ENCODE results near the gene EHD3. TPM values are rescaled to one million over a fixed set of nuclear protein-coding genes. Genes with fewer than 3 reads are reported as not detected.

EHD3 gene
- total and polyA plus RNA-seq, 10 of the 15 experiments (the other 5 are each of a cell fraction or from before 2014, with no cell fraction given), result 1.1 to 10.9 (median 8.2) TPM

- FAIRE-seq, result no peak
- Histone ChIP-seq H3K4me1 (ENCODE audit: control insufficient read depth, insufficient read depth, low read length) (no peaks in the 10 kb centered on the region), H2AFZ (ENCODE audit: control insufficient read depth, low read depth, low read length) (no peak overlapping the region), H3K79me2 (ENCODE audit: control insufficient read depth, insufficient read depth, low read length) (no peaks in the 10 kb centered on the region), H3K9me3 (replicated peaks; ENCODE audit: control insufficient read depth, insufficient read depth, low read length) (no peaks in the 10 kb centered on the region), H3K36me3 (ENCODE audit: control insufficient read depth in 2 of 2, insufficient read depth in 2 of 2, low read length in 1 of 2) (no peaks in the 10 kb centered on the region; a peak in 1 of 4 replicates), H3K27ac (ENCODE audit: control insufficient read depth, insufficient read depth) (no peak overlapping the region), H3K9ac (ENCODE audit: control insufficient read depth, insufficient read depth, low read length) (no peak overlapping the region), H3K4me2 (ENCODE audit: control insufficient read depth, insufficient read depth) (no peak overlapping the region), H3K27me3 (replicated peaks in 1 of 2; ENCODE audit: control insufficient read depth in 2 of 2, insufficient read depth in 2 of 2, low read length in 1 of 2) (no peaks in the 10 kb centered on the region; a peak in 2 of 4 replicates), H3K4me3 (no peak overlapping the region), H4K20me1 (ENCODE audit: control insufficient read depth, insufficient read depth) (no peaks in the 10 kb centered on the region)
- ATAC-seq, result no peak
- BruUV-seq (replicated peaks), result no TSS peak
- CTCF ChIA-PET, result interaction anchor here (2.1 kb wide), 1 partner anchor 27 kb away, joined by 10 read pairs; no protein-coding TSS in a partner anchor
- RAD21 ChIA-PET (ENCODE audit: unreplicated experiment), result no interaction called here
- DNase-seq (ENCODE audit: low read depth, low spot score), result no peak
- 47% methylated on average over 4 of the region's 4 CpGs for WGBS (ENCODE audit: insufficient coverage, insufficient replicate concordance, low lambda C conversion rate, missing lambda C conversion rate)
- in situ Hi-C loops (cut with MboI), result no loop called here
- SMC1A ChIA-PET (ENCODE audit: uncharacterized antibody, unreplicated experiment), result no interaction called here
- no peak for TF ChIP-seq GABPA (IDR thresholded peaks at IDR 0.05; ENCODE audit: low read depth)
- TF ChIP-seq ATF7 (IDR thresholded peaks at IDR 0.05; ENCODE audit: low read depth), result no peak
- TF ChIP-seq RCOR1 (conservative IDR thresholded peaks at IDR 0.05; ENCODE audit: low read depth, low read length), result no peak
- TF ChIP-seq PAX8 (IDR thresholded peaks at IDR 0.05), result no peak
- no peak for TF ChIP-seq MEF2B (IDR thresholded peaks at IDR 0.05; ENCODE audit: partially characterized antibody, poor library complexity, severe bottlenecking)
- TF ChIP-seq TAF1 (IDR thresholded peaks at IDR 0.05; ENCODE audit: borderline replicate concordance, low read depth, low read length), result no peak
- TF ChIP-seq ESRRA (IDR thresholded peaks at IDR 0.05; ENCODE audit: low read length), result no peak
- no peak for TF ChIP-seq RBBP5 (conservative IDR thresholded peaks at IDR 0.05)
- TF ChIP-seq SKIL (IDR thresholded peaks at IDR 0.05; ENCODE audit: low read depth, poor library complexity, severe bottlenecking), result no peak
- no peak for TF ChIP-seq RELB (IDR thresholded peaks at IDR 0.05; ENCODE audit: low read depth)
- TF ChIP-seq KLF5 (IDR thresholded peaks at IDR 0.05; ENCODE audit: partially characterized antibody), result no peak
- TF ChIP-seq RUNX3 (IDR thresholded peaks at IDR 0.05; ENCODE audit: low read length), result no peak
- no peak for TF ChIP-seq BRCA1 (IDR thresholded peaks at IDR 0.05; ENCODE audit: low read depth, low read length)
- TF ChIP-seq ZNF217 (IDR thresholded peaks at IDR 0.05), result no peak
- TF ChIP-seq NFXL1 (IDR thresholded peaks at IDR 0.05; ENCODE audit: borderline replicate concordance), result no peak
- no peak for TF ChIP-seq CEBPB (IDR thresholded peaks at IDR 0.05; ENCODE audit: borderline replicate concordance in 1 of 2, low read depth in 2 of 2, low read length in 2 of 2)
- POLR2A ChIA-PET, result no interaction called here
- intact Hi-C loops (cut with micrococcal nuclease; ENCODE audit: unreplicated experiment), result no loop called here
These were observed 36.8 kb upstream of the EHD3 start for GRCh38 chr2:31197166-31197565.
